ENCODE results near the gene GRHL1.
"Not testable (repeated sequence)": the region's sequence is repeated elsewhere in the genome, so short reads cannot be mapped to it uniquely, and the experiment has no call there.

GRCh38 chr2:10011606-10012325, 60.3 kb downstream of the GRHL1 start:
- TF ChIP-seq EZH2phosphoT487 (IDR thresholded peaks at IDR 0.05; ENCODE audit: insufficient read depth, low read depth); EZH2 (IDR thresholded peaks at IDR 0.05; ENCODE audit: insufficient read depth, poor library complexity, severe bottlenecking): not testable (repeated sequence)

Data from GM23248 (cell line).